ENCODE data around the gene FIZ1. TPM values are rescaled to one million over a fixed set of nuclear protein-coding genes. Genes with fewer than 3 reads are reported as not detected.

The FIZ1 gene
- total and polyA plus RNA-seq, 12 donors = 9.3 to 18.8 (median 13.5) TPM

DNA sequence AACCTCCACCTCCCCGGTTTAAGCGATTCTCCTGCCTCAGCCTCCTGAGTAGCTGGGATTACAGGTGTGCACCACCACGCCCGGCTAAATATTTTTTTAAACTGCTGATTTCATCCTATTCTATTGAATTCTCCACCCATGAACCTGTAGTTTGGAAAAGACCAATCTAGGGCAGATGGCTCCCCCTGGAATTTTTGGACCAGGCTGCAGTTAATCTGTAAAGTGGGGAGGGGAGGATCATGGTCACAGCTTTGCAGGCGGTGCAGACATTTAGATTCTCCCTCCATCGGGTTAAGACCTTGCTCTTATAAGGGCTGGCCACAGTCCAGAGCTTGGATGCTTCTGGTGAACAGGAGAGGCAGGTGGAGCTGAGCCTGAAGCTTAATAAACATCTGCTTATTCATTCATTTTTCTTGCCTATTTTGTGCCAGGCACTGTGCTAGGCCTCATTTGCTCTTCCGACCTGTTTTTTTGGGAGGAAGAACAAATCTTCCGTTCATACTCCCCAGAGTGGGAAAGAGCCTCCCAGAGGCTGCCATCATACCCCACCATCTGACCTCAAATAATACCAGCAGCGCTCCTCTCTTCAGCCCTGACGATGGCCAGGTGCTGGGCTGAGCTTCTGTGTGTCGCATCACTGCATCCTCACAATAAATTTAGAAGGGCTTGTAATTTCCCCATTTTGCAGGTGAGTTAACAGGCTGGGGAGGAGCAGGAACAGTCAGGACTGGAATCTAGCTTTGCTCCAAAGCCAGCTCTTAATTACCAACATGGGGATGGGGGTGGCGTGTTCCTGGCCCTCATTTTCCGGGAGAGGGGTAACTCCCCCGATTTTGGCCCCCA, 47.8 kb upstream of the FIZ1 start:
- ATAC-seq (no peak), DNase-seq (no peak)
- Histone ChIP-seq H3K4me1 (peaks cover 19 to 58% (median 43%) of the 10 kb centered on the region in 9 donors), H3K4me3 (peak overlapping the region; percentile 77 to 98 (median 88)), H3K27ac (peak overlapping the region in 9 of 10 donors; percentile 83 to 92 (median 89)), H3K9me3 (no peaks in the 10 kb centered on the region), H3K27me3 (no peaks in the 10 kb centered on the region), H3K36me3 (peaks cover 0 to 27% (median 8%) of the 10 kb centered on the region in 9 donors)
- WGBS, 2 donors = 38 to 39% methylated on average over 14 of the region's 14 CpGs
- TF ChIP-seq CTCF (IDR thresholded peaks at IDR 0.05) = no peak
- intact Hi-C loops (cut with DNase I) = no loop called here

DNA sequence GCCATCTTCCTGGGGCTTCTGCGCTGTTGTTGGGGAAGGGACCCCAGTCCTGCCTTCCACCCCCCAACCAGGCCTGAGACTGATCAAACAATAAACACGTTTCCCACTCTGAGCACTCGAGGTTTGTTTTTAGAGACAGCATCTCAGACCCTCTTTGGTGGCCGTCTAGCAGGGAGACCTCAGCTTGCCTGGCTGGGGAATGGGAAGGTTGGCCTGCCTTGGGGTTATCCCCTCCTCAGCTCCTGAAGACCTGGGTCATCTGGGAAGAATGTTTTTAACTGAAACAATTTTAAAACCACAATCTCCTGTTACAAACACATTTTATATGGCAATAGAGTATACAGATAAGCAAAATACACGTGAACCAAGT, 46.2 kb upstream of the FIZ1 start:
- ATAC-seq = no peak
- no peak for DNase-seq
- no peak overlapping the region for H3K27ac ChIP-seq
- no peak overlapping the region for H3K4me3 ChIP-seq
- WGBS, 2 donors = 74% methylated on average over 5 of the region's 5 CpGs
- H3K4me1 ChIP-seq = peaks cover 20 to 68% (median 50%) of the 10 kb centered on the region in 9 donors
- intact Hi-C loops (cut with DNase I) = no loop called here
- TF ChIP-seq CTCF (IDR thresholded peaks at IDR 0.05) = no peak
- H3K9me3 ChIP-seq = no peaks in the 10 kb centered on the region
- H3K27me3 ChIP-seq = no peaks in the 10 kb centered on the region
- peaks cover 0 to 16% (median 8%) of the 10 kb centered on the region in 9 donors for H3K36me3 ChIP-seq

DNA sequence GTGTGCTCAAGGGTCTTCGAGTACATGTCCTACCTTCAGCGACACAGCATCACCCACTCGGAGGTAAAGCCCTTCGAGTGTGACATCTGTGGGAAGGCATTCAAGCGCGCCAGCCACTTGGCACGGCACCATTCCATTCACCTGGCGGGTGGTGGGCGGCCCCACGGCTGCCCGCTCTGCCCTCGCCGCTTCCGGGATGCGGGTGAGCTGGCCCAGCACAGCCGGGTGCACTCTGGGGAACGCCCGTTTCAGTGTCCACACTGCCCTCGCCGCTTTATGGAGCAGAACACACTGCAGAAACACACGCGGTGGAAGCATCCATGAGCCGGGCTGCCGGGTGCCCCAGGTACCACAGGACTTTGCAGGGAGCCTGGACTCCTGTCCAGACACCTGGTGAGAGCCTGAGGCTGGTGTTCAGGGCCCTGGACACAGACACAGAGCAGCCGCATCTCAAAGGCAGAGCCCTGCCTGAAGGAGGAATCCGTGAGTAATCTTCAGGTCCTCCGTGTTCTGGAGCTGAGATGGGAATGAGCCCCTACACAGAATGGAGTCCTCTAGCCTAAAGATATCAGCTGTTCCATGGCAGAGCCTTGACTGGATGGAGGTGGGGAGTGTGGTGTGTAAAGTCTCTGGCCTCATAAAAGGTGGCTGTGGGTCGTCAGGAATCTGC, 45.7 kb upstream of the FIZ1 start:
- no peak for ATAC-seq
- Histone ChIP-seq H3K9me3 (no peaks in the 10 kb centered on the region), H3K36me3 (peaks cover 0 to 15% (median 8%) of the 10 kb centered on the region in 9 donors), H3K27ac (no peak overlapping the region), H3K27me3 (no peaks in the 10 kb centered on the region), H3K4me3 (peak overlapping the region in 1 of 10 donors; percentile 85), H3K4me1 (peaks cover 24 to 73% (median 55%) of the 10 kb centered on the region in 9 donors)
- 89 to 92% methylated on average over 28 of the region's 28 CpGs for WGBS, 2 donors
- TF ChIP-seq CTCF (IDR thresholded peaks at IDR 0.05) = no peak
- DNase-seq = no peak
- intact Hi-C loops (cut with DNase I) = no loop called here

GRCh38 chr19:55644191-55644833, 45.0 kb upstream of the FIZ1 start:
- TF ChIP-seq CTCF (IDR thresholded peaks at IDR 0.05) = no peak
- DNase-seq = peak in 1 of 2 donors; percentile 7
- Histone ChIP-seq H3K9me3 (no peaks in the 10 kb centered on the region), H3K4me1 (peaks cover 26 to 75% (median 60%) of the 10 kb centered on the region in 9 donors), H3K36me3 (peaks cover 0 to 15% (median 8%) of the 10 kb centered on the region in 9 donors), H3K4me3 (peak overlapping the region; percentile 74 to 95 (median 84)), H3K27me3 (no peaks in the 10 kb centered on the region), H3K27ac (peak overlapping the region in 7 of 10 donors; percentile 77 to 95 (median 90))
- no peak for ATAC-seq
- 47 to 54% methylated on average over 12 of the region's 12 CpGs for WGBS, 2 donors
- intact Hi-C loops (cut with DNase I) = no loop called here
